Panc1 (cell line): Measurements from ENCODE around the gene DNAH7. TPM values are rescaled to one million over a fixed set of nuclear protein-coding genes. Genes with fewer than 3 reads are reported as not detected.
"Not testable (repeated sequence)": the region's sequence is repeated elsewhere in the genome, so short reads cannot be mapped to it uniquely, and the experiment has no call there.

Experiments used
- ATAC-seq: fragments of 200-7000 bp; cut with Tn5 transposase; 2 replicates; pipeline ENCODE4 v1.9.1; 2020; ENCODE audit warnings: mild to moderate bottlenecking, moderate library complexity
- BruUV-seq: library from RNA; stranded (reverse); fragments of 400-500 nt; replicated peaks from 2 replicates; lab custom pipeline; 2021; lab: Mats Ljungman, UMichigan
- CTCF ChIA-PET: fragments of 300-600 bp; sonication (Branson Sonifier 250); formaldehyde crosslinking; loops from one replicate; lab custom pipeline; 2022; ENCODE audit warnings: antibody characterized with exemption; lab: Charles Lee
- POLR2A ChIA-PET: fragments of 300-600 bp; sonication (Branson Sonifier 250); formaldehyde crosslinking; loops from one replicate; lab custom pipeline; 2022; ENCODE audit warnings: antibody characterized with exemption; lab: Charles Lee
- DNase-seq: peaks from one replicate; pipeline ENCODE4 v3.0.0-alpha.2; 2010; ENCODE audit warnings: low read depth, low spot score
- H3K27ac ChIP-seq: 2 replicates; pipeline ENCODE4 v1.5.1; 2011; ENCODE audit warnings: mild to moderate bottlenecking, low read length, inconsistent platforms
- H3K27me3 ChIP-seq: fragments of 200-500 bp; sonication (Bioruptor generic); 2 replicates; pipeline ENCODE4 v1.6.0; 2014; ENCODE audit warnings: low read length, inconsistent platforms; ENCODE audit not compliant: control insufficient read depth, insufficient read depth
- H3K36me3 ChIP-seq: fragments of 200-500 bp; sonication (Bioruptor generic); 2 replicates; pipeline ENCODE4 v1.5.1; 2014; ENCODE audit warnings: inconsistent platforms, mild to moderate bottlenecking, low read length, moderate library complexity; ENCODE audit not compliant: control insufficient read depth, insufficient read depth
- H3K4me1 ChIP-seq: 2 replicates; pipeline ENCODE4 v1.5.1; 2011; ENCODE audit warnings: inconsistent platforms, mild to moderate bottlenecking, low read length, moderate library complexity; ENCODE audit not compliant: control insufficient read depth, insufficient read depth
- H3K4me3 ChIP-seq, 2 experiments: 2 replicates each; pipeline ENCODE4 v1.5.1; 2011 to 2012; ENCODE audit warnings: low read depth in 2 of 2, low read length in 2 of 2, mild to moderate bottlenecking in 2 of 2, inconsistent platforms in 1 of 2, moderate library complexity in 1 of 2
- H3K9me3 ChIP-seq: fragments of 200-500 bp; sonication (Bioruptor generic); 2 replicates; pipeline ENCODE4 v1.5.1; 2014; ENCODE audit warnings: low read depth, mild to moderate bottlenecking, inconsistent platforms, low read length, moderate library complexity; ENCODE audit not compliant: control insufficient read depth, insufficient read depth
- POLR2AphosphoS5 ChIP-seq: IDR thresholded peaks from 2 replicates; pipeline ENCODE4 v1.6.1; 2012; ENCODE audit warnings: mild to moderate bottlenecking, low read depth, low read length, moderate library complexity
- SIN3A ChIP-seq: IDR thresholded peaks from 2 replicates; pipeline ENCODE4 v1.6.1; 2012; ENCODE audit warnings: low read depth, mild to moderate bottlenecking, low read length, moderate library complexity, borderline replicate concordance; ENCODE audit not compliant: insufficient read depth
- TCF7L2 ChIP-seq: IDR thresholded peaks from 2 replicates; pipeline ENCODE4 v1.6.1; 2011; ENCODE audit warnings: mild to moderate bottlenecking, low read depth, low read length, inconsistent platforms
- in situ Hi-C: cut with HindIII; loops from 2 replicates; pipeline ENCODE4 v1.10.0; 2016; ENCODE audit warnings: low sequenced_read_pairs, low pct_unique_long_range_greater_than_20kb
- intact Hi-C: fragments of 100-400 bp; cut with micrococcal nuclease; formaldehyde crosslinking; loops from one replicate; pipeline ENCODE4 v1.10.0; 2022; ENCODE audit not compliant: unreplicated experiment
- total RNA-seq: library from RNA; stranded (reverse); gene quantifications from one replicate; pipeline ENCODE4 v1.2.1, GENCODE V29; 2021; ENCODE audit not compliant: unreplicated experiment
- TF ChIP-seq, protein P1 (sequence below), 2 experiments: IDR thresholded peaks; 2 replicates each; pipeline ENCODE4 v1.6.1; 2011 to 2012; ENCODE audit warnings: low read depth in 2 of 2, control low read depth in 1 of 2, low read length in 1 of 2, mild to moderate bottlenecking in 1 of 2, moderate library complexity in 1 of 2; ENCODE audit not compliant: insufficient read depth in 1 of 2
- TF ChIP-seq, protein P2 (sequence below): fragments of 450-650 bp; IDR thresholded peaks from 2 replicates; pipeline ENCODE4 v1.5.1; 2017; ENCODE audit warnings: mild to moderate bottlenecking

DNAH7 gene
- total RNA-seq, 1 experiment from 2014 or later: 0.98 TPM

DNA sequence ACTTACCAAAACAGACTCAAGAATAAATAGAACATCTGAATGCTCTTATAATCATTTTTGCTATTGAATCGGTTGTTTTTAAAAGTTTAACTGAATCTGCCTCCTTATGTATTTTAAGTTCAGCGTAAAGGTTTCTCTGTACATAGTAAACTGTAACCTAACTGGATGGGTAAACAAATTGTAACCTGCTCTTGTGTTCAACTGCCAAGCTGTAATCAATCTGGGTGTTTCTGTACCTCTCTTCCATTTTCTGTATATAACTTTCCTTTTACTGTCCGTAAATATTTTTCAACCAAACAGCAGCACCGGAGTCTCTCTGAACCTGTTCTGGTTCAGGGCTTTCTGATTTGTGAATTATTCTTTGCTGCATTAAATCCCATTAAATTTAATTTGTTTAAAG, 27.6 kb upstream of the DNAH7 start:
- intact Hi-C loops (no loop called here), in situ Hi-C loops (no loop called here)
- POLR2A ChIA-PET: no interaction called here
- no TSS peak for BruUV-seq
- Histone ChIP-seq H3K9me3 (no peaks in the 10 kb centered on the region), H3K4me1 (no peaks in the 10 kb centered on the region), H3K4me3 (no peak overlapping the region), H3K27ac (no peak overlapping the region), H3K36me3 (no peaks in the 10 kb centered on the region), H3K27me3 (peaks cover 2% of the 10 kb centered on the region)
- DNase-seq: no peak
- CTCF ChIA-PET: no interaction called here
- ATAC-seq: no peak
- TF ChIP-seq TCF7L2: no peak
- no peak for TF ChIP-seq SIN3A
- TF ChIP-seq, protein P1, sequence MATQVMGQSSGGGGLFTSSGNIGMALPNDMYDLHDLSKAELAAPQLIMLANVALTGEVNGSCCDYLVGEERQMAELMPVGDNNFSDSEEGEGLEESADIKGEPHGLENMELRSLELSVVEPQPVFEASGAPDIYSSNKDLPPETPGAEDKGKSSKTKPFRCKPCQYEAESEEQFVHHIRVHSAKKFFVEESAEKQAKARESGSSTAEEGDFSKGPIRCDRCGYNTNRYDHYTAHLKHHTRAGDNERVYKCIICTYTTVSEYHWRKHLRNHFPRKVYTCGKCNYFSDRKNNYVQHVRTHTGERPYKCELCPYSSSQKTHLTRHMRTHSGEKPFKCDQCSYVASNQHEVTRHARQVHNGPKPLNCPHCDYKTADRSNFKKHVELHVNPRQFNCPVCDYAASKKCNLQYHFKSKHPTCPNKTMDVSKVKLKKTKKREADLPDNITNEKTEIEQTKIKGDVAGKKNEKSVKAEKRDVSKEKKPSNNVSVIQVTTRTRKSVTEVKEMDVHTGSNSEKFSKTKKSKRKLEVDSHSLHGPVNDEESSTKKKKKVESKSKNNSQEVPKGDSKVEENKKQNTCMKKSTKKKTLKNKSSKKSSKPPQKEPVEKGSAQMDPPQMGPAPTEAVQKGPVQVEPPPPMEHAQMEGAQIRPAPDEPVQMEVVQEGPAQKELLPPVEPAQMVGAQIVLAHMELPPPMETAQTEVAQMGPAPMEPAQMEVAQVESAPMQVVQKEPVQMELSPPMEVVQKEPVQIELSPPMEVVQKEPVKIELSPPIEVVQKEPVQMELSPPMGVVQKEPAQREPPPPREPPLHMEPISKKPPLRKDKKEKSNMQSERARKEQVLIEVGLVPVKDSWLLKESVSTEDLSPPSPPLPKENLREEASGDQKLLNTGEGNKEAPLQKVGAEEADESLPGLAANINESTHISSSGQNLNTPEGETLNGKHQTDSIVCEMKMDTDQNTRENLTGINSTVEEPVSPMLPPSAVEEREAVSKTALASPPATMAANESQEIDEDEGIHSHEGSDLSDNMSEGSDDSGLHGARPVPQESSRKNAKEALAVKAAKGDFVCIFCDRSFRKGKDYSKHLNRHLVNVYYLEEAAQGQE (IDR thresholded peaks at IDR 0.05; ENCODE audit: insufficient read depth in 1 of 2, low read depth in 2 of 2, low read length in 1 of 2): no peak
- TF ChIP-seq, protein P2, sequence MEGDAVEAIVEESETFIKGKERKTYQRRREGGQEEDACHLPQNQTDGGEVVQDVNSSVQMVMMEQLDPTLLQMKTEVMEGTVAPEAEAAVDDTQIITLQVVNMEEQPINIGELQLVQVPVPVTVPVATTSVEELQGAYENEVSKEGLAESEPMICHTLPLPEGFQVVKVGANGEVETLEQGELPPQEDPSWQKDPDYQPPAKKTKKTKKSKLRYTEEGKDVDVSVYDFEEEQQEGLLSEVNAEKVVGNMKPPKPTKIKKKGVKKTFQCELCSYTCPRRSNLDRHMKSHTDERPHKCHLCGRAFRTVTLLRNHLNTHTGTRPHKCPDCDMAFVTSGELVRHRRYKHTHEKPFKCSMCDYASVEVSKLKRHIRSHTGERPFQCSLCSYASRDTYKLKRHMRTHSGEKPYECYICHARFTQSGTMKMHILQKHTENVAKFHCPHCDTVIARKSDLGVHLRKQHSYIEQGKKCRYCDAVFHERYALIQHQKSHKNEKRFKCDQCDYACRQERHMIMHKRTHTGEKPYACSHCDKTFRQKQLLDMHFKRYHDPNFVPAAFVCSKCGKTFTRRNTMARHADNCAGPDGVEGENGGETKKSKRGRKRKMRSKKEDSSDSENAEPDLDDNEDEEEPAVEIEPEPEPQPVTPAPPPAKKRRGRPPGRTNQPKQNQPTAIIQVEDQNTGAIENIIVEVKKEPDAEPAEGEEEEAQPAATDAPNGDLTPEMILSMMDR: no peak
- TF ChIP-seq POLR2AphosphoS5: no peak

DNA sequence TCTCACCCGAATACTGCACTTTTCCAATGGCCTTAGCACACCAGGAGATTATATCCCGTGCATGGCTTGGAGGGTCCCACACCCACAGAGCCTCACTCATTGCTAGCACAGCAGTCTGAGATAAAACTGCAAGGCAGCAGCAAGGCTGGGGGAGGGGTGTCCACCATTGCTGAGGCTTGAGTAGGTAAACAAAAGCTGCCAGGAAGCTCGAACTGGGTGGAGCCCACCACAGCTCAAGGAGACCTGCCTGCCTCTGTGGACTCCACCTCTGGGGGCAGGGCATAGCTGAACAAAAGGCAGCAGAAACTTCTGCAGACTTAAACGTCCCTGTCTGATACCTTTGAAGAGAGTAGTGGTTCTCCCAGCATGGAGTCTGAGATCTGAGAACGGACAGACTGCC, 20.8 kb upstream of the DNAH7 start:
- intact Hi-C loops: loop anchor here (10.0 kb wide), 1 partner anchor 665 kb away; no protein-coding TSS in a partner anchor
- H3K27ac ChIP-seq, H3K9me3 ChIP-seq, BruUV-seq, H3K27me3 ChIP-seq, POLR2A ChIA-PET, H3K36me3 ChIP-seq, in situ Hi-C loops, H3K4me1 ChIP-seq, CTCF ChIA-PET, ATAC-seq, H3K4me3 ChIP-seq, DNase-seq: not testable (repeated sequence)

DNA sequence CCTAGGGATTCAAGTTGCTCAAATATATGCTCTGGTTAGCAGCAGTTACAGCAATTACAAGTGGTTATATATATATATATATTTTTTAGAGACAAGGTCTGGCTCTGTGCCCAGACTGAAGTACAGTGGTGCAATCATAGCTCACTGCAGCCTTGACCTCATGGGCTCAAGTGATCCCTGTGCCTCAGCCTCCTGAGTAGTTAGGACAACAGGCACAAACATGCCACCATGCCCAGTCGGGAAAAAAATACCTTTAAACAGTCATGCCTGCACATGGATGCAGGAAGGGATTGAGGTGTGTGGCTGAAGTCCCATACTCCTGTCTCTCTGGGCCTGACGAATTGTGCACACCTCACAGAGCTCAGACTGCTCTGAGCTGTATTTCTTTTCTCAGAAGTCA, 19.6 kb upstream of the DNAH7 start:
- TF ChIP-seq SIN3A: no peak
- TF ChIP-seq, protein P2: no peak
- TF ChIP-seq, protein P1 (IDR thresholded peaks at IDR 0.05; ENCODE audit: insufficient read depth in 1 of 2, low read depth in 2 of 2, low read length in 1 of 2): no peak
- no peak for TF ChIP-seq POLR2AphosphoS5
- no peak for TF ChIP-seq TCF7L2
- H3K4me3 ChIP-seq: no peak overlapping the region
- CTCF ChIA-PET: no interaction called here
- intact Hi-C loops (loop anchor here (10.0 kb wide), 1 partner anchor 667 kb away; no protein-coding TSS in a partner anchor), in situ Hi-C loops (no loop called here)
- H3K9me3 ChIP-seq: no peaks in the 10 kb centered on the region
- H3K27ac ChIP-seq: no peak overlapping the region
- no peak for ATAC-seq
- no TSS peak for BruUV-seq
- POLR2A ChIA-PET: no interaction called here
- no peaks in the 10 kb centered on the region for H3K27me3 ChIP-seq
- DNase-seq: no peak
- H3K4me1 ChIP-seq: no peaks in the 10 kb centered on the region
- no peaks in the 10 kb centered on the region for H3K36me3 ChIP-seq
